Left colon (tissue), 2 donors: Measurements from ENCODE around the gene TMC8. TPM values are rescaled to one million over a fixed set of nuclear protein-coding genes. Genes with fewer than 3 reads are reported as not detected.
A peak's percentile ranks its signal among the peaks of the same experiment; 100 is the strongest.
"Not testable (repeated sequence)": the region's sequence is repeated elsewhere in the genome, so short reads cannot be mapped to it uniquely, and the experiment has no call there.

ENCODE experiments used
- ATAC-seq: fragments of 200-7000 bp; cut with Tn5 transposase; one replicate; pipeline ENCODE4 v1.9.1; 2020; ENCODE audit warnings: mild to moderate bottlenecking, moderate library complexity
- DNase-seq, 2 donors: peaks; one replicate each; pipeline ENCODE4 v3.0.0-alpha.2; 2020
- intact Hi-C, 2 donors: fragments of 100-400 bp; cut with DNase I in 1 of 2; cut with micrococcal nuclease in 1 of 2; formaldehyde crosslinking; loops; one replicate each; pipeline versions ENCODE4 v1.11.2 to v1.14.0; 2022; cut with DNase I, micrococcal nuclease
- total RNA-seq, 2 donors: library from RNA; stranded (reverse); fragmentation: NEBNext Ultra II Directional; extraction: Animal tissue kit (Norgen Biotek cat#: 25700); gene quantifications; one replicate each; pipeline ENCODE4 v1.2.1, GENCODE V29; 2021
- donor health status: DM: no; HTN: no; CAD: no.
- donor health status: DM: yes; HTN: yes; CAD: no.

The TMC8 gene
- total RNA-seq, 2 donors from 2014 or later = 3.4 to 8.8 TPM

- intact Hi-C loops = no loop called here
- ATAC-seq (no peak), DNase-seq (no peak)
These were observed 22.4 kb upstream of the TMC8 start for GRCh38 chr17:78107976-78108725.

- intact Hi-C loops = no loop called here
- DNase-seq = no peak
- ATAC-seq = no peak
These were observed 21.7 kb upstream of the TMC8 start for GRCh38 chr17:78108726-78109488.

- DNase-seq = no peak
- intact Hi-C loops = no loop called here
- no peak for ATAC-seq
These were observed 21.1 kb upstream of the TMC8 start for GRCh38 chr17:78109489-78109761.

- ATAC-seq (no peak), DNase-seq (no peak)
- intact Hi-C loops = loop anchor here (10.0 kb wide), 2 partner anchors 64 to 134 kb away; no protein-coding TSS in a partner anchor
These were observed 20.1 kb upstream of the TMC8 start for GRCh38 chr17:78110363-78111015.

GRCh38 chr17:78111016-78111726 is 19.4 kb upstream of the TMC8 start:
- DNase-seq (no peak), ATAC-seq (no peak)
- intact Hi-C loops = loop anchor here (10.0 kb wide), 2 partner anchors 64 to 134 kb away; no protein-coding TSS in a partner anchor

- no peak for DNase-seq
- peak; percentile 6 for ATAC-seq
- intact Hi-C loops = loop anchor here (10.0 kb wide), 2 partner anchors 63 to 133 kb away; no protein-coding TSS in a partner anchor
These were observed 18.6 kb upstream of the TMC8 start for GRCh38 chr17:78111727-78112517.

- ATAC-seq (peak; percentile 79), DNase-seq (peak in 1 of 2 donors; percentile 84)
- intact Hi-C loops = loop anchor here (10.0 kb wide), 2 partner anchors 62 to 132 kb away; no protein-coding TSS in a partner anchor
These were observed 17.8 kb upstream of the TMC8 start for GRCh38 chr17:78112518-78113471.

GRCh38 chr17:78113804-78114785 is 16.5 kb upstream of the TMC8 start:
- ATAC-seq (no peak), DNase-seq (no peak)
- intact Hi-C loops = loop anchor here (10.0 kb wide), 2 partner anchors 61 to 131 kb away; no protein-coding TSS in a partner anchor

GRCh38 chr17:78114831-78115723 is 15.5 kb upstream of the TMC8 start:
- ATAC-seq = no peak
- DNase-seq = no peak
- intact Hi-C loops = loop anchor here (5.0 to 10.0 kb wide), 3 partner anchors 60 to 130 kb away; no protein-coding TSS in a partner anchor

- intact Hi-C loops = loop anchor here (5.0 to 10.0 kb wide), 3 partner anchors 59 to 129 kb away; no protein-coding TSS in a partner anchor
- ATAC-seq = not testable (repeated sequence)
These were observed 14.8 kb upstream of the TMC8 start for GRCh38 chr17:78115803-78116202.

GRCh38 chr17:78116411-78116810 is 14.2 kb upstream of the TMC8 start:
- DNase-seq = no peak
- intact Hi-C loops = loop anchor here (5.0 to 10.0 kb wide), 3 partner anchors 58 to 128 kb away; no protein-coding TSS in a partner anchor

More at GRCh38 chr17:78115803-78116202, 14.8 kb upstream of the TMC8 start:
- not testable (repeated sequence) for DNase-seq

GRCh38 chr17:78117027-78117981 is 13.3 kb upstream of the TMC8 start:
- peak; percentile 60 for ATAC-seq
- peak in 1 of 2 donors; percentile 63 for DNase-seq
- intact Hi-C loops = loop anchor here (5.0 to 10.0 kb wide), 3 partner anchors 57 to 127 kb away; no protein-coding TSS in a partner anchor

More at GRCh38 chr17:78116411-78116810, 14.2 kb upstream of the TMC8 start:
- ATAC-seq = no peak

GRCh38 chr17:78118801-78119241 is 11.8 kb upstream of the TMC8 start:
- intact Hi-C loops = loop anchor here (5.0 to 10.0 kb wide), 3 partner anchors 56 to 126 kb away; no protein-coding TSS in a partner anchor
- ATAC-seq (no peak), DNase-seq (no peak)
